ENCODE data around the gene GPRC5B.

Gene GPRC5B

DNA sequence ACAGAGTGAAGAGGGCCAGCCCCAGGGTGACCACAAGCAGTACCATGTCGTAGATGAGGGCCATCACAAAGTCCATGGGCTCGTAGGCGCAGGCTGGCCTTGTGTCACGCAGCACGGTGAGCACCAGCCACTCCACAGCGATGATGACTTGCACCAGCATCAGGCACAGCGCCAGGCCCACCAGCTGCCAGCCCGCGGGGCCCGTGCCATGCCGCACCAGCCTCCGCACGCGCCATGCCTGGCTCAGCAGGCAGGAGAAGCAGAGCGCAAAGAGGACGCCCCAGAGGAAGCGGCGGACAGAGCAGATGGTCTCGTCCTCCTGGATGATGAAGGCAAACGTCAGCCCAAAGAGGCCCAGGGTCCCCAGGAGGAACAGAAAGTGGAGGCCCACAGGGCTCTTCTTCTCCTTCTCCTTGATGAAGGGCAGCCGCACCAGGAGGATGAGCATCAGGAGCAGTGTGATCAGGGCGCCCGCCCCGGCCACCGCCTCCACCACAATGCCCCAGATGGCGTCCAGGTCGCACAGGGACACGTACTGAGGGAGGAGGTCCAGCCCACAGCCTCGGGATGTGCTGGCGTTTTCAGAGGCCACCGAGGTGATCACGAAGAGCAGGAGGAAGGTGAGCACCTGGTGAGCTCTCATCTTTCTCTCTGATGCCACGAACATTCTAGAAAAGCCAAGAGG is 12.3 kb downstream of the GPRC5B start:
- Histone ChIP-seq H3K9me3 (ENCODE audit: control insufficient read depth, insufficient read depth, low read length) (no peaks in the 10 kb centered on the region), H3K9ac (ENCODE audit: low read depth, low read length) (no peak overlapping the region), H3K36me3 (ENCODE audit: insufficient read depth, low read length) (peaks cover 7% of the 10 kb centered on the region), H3K4me1 (ENCODE audit: insufficient read depth, low read length) (peaks cover 17% of the 10 kb centered on the region)

GRCh38 chr16:19871721-19872120 is 12.9 kb downstream of the GPRC5B start:
- Histone ChIP-seq H3K9ac (ENCODE audit: low read depth, low read length) (no peak overlapping the region), H3K36me3 (ENCODE audit: insufficient read depth, low read length) (peaks cover 7% of the 10 kb centered on the region), H3K9me3 (ENCODE audit: control insufficient read depth, insufficient read depth, low read length) (no peaks in the 10 kb centered on the region), H3K4me1 (ENCODE audit: insufficient read depth, low read length) (peaks cover 14% of the 10 kb centered on the region)

GRCh38 chr16:19868421-19868820 is 16.2 kb downstream of the GPRC5B start:
- Histone ChIP-seq H3K36me3 (ENCODE audit: insufficient read depth, low read length) (peaks cover 5% of the 10 kb centered on the region; the same call in 1 of the 2 replicates), H3K9me3 (ENCODE audit: control insufficient read depth, insufficient read depth, low read length) (no peaks in the 10 kb centered on the region)

DNA sequence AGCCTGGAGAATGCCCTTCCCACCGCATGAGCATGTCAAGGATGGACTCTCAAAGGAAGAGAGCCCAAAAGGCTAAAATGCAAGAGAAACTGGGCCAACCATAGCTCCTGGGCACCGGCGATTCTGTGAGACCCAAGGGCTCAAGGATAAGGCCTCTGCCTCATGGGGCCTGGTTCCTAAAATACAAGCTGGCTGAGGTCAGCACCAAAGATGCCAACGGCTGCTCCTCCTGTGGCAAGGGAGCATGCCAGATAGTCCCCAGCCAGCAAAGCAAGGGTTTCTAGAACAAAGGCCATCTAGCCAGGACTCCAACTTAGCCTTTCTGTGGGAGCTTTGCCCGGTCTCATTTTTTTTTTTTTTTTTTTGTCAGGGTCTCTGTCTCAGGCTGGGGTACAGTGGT is 20.1 kb downstream of the GPRC5B start:
- Histone ChIP-seq H3K4me1 (ENCODE audit: insufficient read depth, low read length) (peaks cover 15% of the 10 kb centered on the region), H3K36me3 (ENCODE audit: insufficient read depth, low read length) (no peaks in the 10 kb centered on the region; the same call in 1 of the 2 replicates), H3K9ac (ENCODE audit: low read depth, low read length) (no peak overlapping the region), H3K9me3 (ENCODE audit: control insufficient read depth, insufficient read depth, low read length) (no peaks in the 10 kb centered on the region)

More at GRCh38 chr16:19868421-19868820, 16.2 kb downstream of the GPRC5B start:
- Histone ChIP-seq H3K4me1 (ENCODE audit: insufficient read depth, low read length) (no peaks in the 10 kb centered on the region), H3K9ac (ENCODE audit: low read depth, low read length) (no peak overlapping the region)

DNA sequence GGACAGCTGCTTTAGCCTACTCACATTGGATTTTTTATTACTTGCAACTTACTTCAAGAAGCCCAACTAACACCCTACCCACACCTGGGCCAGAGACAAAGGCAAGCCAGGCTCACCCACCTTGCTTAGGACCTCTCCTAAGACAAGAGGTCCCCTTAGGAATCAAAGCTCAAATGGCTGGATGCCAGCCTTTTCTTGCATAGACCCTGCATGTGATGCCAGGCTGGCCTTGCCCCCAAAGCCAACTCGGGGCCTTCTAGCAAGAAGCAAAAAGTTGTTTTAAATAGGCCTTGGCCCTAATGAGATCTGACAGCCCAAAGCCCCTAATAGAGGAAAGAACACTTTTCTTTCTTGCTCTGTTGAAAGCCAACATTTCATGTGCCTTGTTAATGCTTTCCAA is 20.7 kb downstream of the GPRC5B start:
- Histone ChIP-seq H3K9ac (ENCODE audit: low read depth, low read length) (no peak overlapping the region), H3K4me1 (ENCODE audit: insufficient read depth, low read length) (peaks cover 21% of the 10 kb centered on the region), H3K9me3 (ENCODE audit: control insufficient read depth, insufficient read depth, low read length) (no peaks in the 10 kb centered on the region), H3K36me3 (ENCODE audit: insufficient read depth, low read length) (no peaks in the 10 kb centered on the region; the same call in 1 of the 2 replicates)

DNA sequence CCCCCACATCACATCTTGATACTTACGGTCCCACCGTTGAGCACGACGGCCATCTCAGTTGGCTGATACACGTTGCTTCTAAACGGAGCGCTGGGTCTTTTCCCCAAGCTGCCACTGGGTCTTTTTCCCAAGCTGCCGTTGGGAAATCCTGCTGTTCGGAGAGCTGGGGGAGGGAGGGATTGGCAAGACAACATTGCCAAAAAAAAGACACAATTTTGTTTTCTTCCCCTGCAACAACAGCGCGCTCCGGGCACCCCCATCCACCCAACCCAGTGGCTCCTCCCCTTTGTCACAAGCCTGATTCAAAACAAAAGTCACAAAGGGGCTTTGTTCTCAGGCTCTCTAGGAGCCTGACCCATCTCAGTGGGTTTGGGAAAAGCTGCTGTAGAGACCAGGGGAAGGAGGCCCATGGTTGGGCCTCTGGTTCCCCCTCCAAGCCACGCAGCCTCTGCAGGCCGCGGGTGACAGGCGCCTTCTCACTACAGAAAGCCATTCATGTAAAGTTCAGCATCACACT is 22.8 kb downstream of the GPRC5B start:
- Histone ChIP-seq H3K36me3 (ENCODE audit: insufficient read depth, low read length) (no peaks in the 10 kb centered on the region; the same call in 1 of the 2 replicates), H3K9me3 (ENCODE audit: control insufficient read depth, insufficient read depth, low read length) (no peaks in the 10 kb centered on the region), H3K9ac (ENCODE audit: low read depth, low read length) (peak overlapping the region; percentile 40), H3K4me1 (ENCODE audit: insufficient read depth, low read length) (peaks cover 39% of the 10 kb centered on the region)

- peak overlapping the region; percentile 40 for H3K9ac ChIP-seq (ENCODE audit: low read depth, low read length)
- no peaks in the 10 kb centered on the region for H3K9me3 ChIP-seq (ENCODE audit: control insufficient read depth, insufficient read depth, low read length)
- no peaks in the 10 kb centered on the region; the same call in 1 of the 2 replicates for H3K36me3 ChIP-seq (ENCODE audit: insufficient read depth, low read length)
- H3K4me1 ChIP-seq (ENCODE audit: insufficient read depth, low read length) = peaks cover 41% of the 10 kb centered on the region
Observed at GRCh38 chr16:19861133-19861532, 23.5 kb downstream of the GPRC5B start.

- Histone ChIP-seq H3K9ac (ENCODE audit: low read depth, low read length) (peak overlapping the region; percentile 34), H3K36me3 (ENCODE audit: insufficient read depth, low read length) (no peaks in the 10 kb centered on the region; the same call in 1 of the 2 replicates), H3K4me1 (ENCODE audit: insufficient read depth, low read length) (peaks cover 41% of the 10 kb centered on the region)
Observed at GRCh38 chr16:19860166-19861041, 24.2 kb downstream of the GPRC5B start.

DNA sequence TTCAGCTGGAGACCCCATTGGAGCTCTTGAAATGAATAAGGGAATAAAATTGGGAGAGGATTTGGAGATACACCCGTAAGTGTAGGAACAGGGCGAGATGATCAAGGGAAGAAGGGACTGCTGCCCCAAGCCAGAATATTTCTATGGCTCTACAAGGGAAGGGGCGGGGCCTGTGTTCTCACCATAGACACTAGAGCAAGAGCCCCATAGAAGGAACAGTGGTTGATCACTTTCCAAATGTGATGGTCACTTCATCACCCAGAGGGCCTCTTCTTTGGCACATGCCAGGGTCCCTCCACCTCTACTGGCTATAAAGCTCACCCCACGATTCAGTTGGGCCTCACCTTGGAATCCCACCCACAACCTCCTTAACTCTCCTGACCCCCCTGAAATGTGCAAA is 25.0 kb downstream of the GPRC5B start:
- H3K36me3 ChIP-seq (ENCODE audit: insufficient read depth, low read length) = no peaks in the 10 kb centered on the region; the same call in 1 of the 2 replicates
- H3K9me3 ChIP-seq (ENCODE audit: control insufficient read depth, insufficient read depth, low read length) = no peaks in the 10 kb centered on the region
- H3K4me1 ChIP-seq (ENCODE audit: insufficient read depth, low read length) = peaks cover 41% of the 10 kb centered on the region
- peak overlapping the region; percentile 34; the same call in 1 of the 2 replicates for H3K9ac ChIP-seq (ENCODE audit: low read depth, low read length)

More at GRCh38 chr16:19860166-19861041, 24.2 kb downstream of the GPRC5B start:
- no peaks in the 10 kb centered on the region for H3K9me3 ChIP-seq (ENCODE audit: control insufficient read depth, insufficient read depth, low read length)

DNA sequence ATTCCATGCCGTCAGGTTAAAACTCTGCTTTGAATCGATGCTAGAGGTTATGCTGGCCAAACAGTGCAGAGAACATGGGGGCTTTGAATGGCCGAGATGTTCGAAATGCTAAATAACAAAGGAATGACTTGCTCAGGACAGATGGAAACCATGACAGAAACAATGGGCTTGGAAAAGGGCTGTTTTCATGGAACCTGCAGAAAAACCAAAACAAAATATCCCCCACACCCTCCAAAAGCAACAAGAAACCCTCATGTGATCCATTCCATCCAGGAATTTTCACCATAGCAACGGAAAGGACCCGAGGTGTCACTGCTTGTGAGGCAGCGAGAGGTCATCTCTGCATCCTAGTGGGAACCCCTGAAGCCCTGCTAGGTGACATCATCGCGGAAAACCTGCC is 25.5 kb downstream of the GPRC5B start:
- H3K36me3 ChIP-seq (ENCODE audit: insufficient read depth, low read length) = no peaks in the 10 kb centered on the region; the same call in 1 of the 2 replicates
- H3K4me1 ChIP-seq (ENCODE audit: insufficient read depth, low read length) = peaks cover 43% of the 10 kb centered on the region
- H3K9ac ChIP-seq (ENCODE audit: low read depth, low read length) = no peak overlapping the region
- H3K9me3 ChIP-seq (ENCODE audit: control insufficient read depth, insufficient read depth, low read length) = no peaks in the 10 kb centered on the region

GRCh38 chr16:19858340-19859018 is 26.2 kb downstream of the GPRC5B start:
- Histone ChIP-seq H3K9me3 (ENCODE audit: control insufficient read depth, insufficient read depth, low read length) (no peaks in the 10 kb centered on the region), H3K9ac (ENCODE audit: low read depth, low read length) (no peak overlapping the region)

GRCh38 chr16:19857593-19858339 is 26.9 kb downstream of the GPRC5B start:
- Histone ChIP-seq H3K4me1 (ENCODE audit: insufficient read depth, low read length) (peaks cover 52% of the 10 kb centered on the region), H3K9ac (ENCODE audit: low read depth, low read length) (no peak overlapping the region), H3K9me3 (ENCODE audit: control insufficient read depth, insufficient read depth, low read length) (no peaks in the 10 kb centered on the region), H3K36me3 (ENCODE audit: insufficient read depth, low read length) (no peaks in the 10 kb centered on the region; the same call in 1 of the 2 replicates)

More at GRCh38 chr16:19858340-19859018, 26.2 kb downstream of the GPRC5B start:
- Histone ChIP-seq H3K4me1 (ENCODE audit: insufficient read depth, low read length) (peaks cover 48% of the 10 kb centered on the region), H3K36me3 (ENCODE audit: insufficient read depth, low read length) (no peaks in the 10 kb centered on the region; the same call in 1 of the 2 replicates)

DNA sequence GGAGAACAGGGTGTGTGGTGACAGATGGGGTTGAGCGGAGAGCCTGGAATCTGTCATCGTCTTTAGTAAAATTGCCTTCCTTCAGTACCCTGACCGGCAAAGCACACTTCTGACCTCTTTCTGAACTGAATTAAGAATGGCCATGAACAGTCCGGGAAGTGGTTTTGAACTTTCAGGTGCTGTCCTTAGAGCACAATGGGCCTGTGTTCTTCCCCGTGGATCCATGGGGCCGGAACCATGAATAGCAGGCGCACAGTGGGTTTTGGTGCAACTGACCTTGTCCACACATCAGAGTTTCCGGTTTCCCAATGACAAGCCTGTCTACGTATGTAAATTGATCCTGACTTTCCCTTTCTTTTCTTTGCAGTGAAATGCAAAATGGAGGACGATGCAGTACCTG is 28.5 kb downstream of the GPRC5B start:
- Histone ChIP-seq H3K36me3 (ENCODE audit: insufficient read depth, low read length) (no peaks in the 10 kb centered on the region; the same call in 1 of the 2 replicates), H3K4me1 (ENCODE audit: insufficient read depth, low read length) (peaks cover 47% of the 10 kb centered on the region), H3K9ac (ENCODE audit: low read depth, low read length) (no peak overlapping the region), H3K9me3 (ENCODE audit: control insufficient read depth, insufficient read depth, low read length) (no peaks in the 10 kb centered on the region)

Data from ES-I3 (cell line).